PC-9 (cell line): ENCODE results near the gene DRG2. TPM values are rescaled to one million over a fixed set of nuclear protein-coding genes. Genes with fewer than 3 reads are reported as not detected.

Source experiments
- BruUV-seq: library from RNA; stranded (reverse); fragments of 400-500 nt; replicated peaks from 2 replicates; lab custom pipeline; 2021; lab: Mats Ljungman, UMichigan
- CTCF ChIA-PET: fragments of 300-600 bp; sonication (Branson Sonifier 250); formaldehyde crosslinking; loops from one replicate; lab custom pipeline; 2022; ENCODE audit warnings: antibody characterized with exemption; lab: Charles Lee
- POLR2A ChIA-PET: fragments of 300-600 bp; sonication (Branson Sonifier 250); formaldehyde crosslinking; loops from one replicate; lab custom pipeline; 2022; ENCODE audit warnings: antibody characterized with exemption; ENCODE audit not compliant: unreplicated experiment; lab: Charles Lee
- DNase-seq, 2 experiments: peaks; one replicate each; pipeline versions ENCODE4 v3.0.0 to v3.0.0-alpha.2; 2015 to 2022; ENCODE audit warnings: mixed read lengths in 1 of 2
- H2AFZ ChIP-seq: fragments of 200-600 bp; sonication (generic); 2 replicates; pipeline ENCODE4 v1.8.1; 2017; ENCODE audit warnings: antibody characterized with exemption
- H3F3A ChIP-seq: fragments of 200-600 bp; sonication (generic); 2 replicates; pipeline ENCODE4 v1.8.1; 2017; ENCODE audit warnings: antibody characterized with exemption, mild to moderate bottlenecking, low read depth; ENCODE audit not compliant: insufficient read depth
- H3K27ac ChIP-seq: fragments of 200-600 bp; sonication (generic); 2 replicates; pipeline ENCODE4 v1.6.1; 2016; ENCODE audit warnings: mixed run types
- H3K27me3 ChIP-seq: fragments of 200-600 bp; sonication (generic); 2 replicates; pipeline ENCODE4 v1.6.1; 2016; ENCODE audit warnings: low read depth, mixed run types; ENCODE audit not compliant: insufficient read depth
- H3K36me3 ChIP-seq: fragments of 200-600 bp; sonication (generic); 2 replicates; pipeline ENCODE4 v1.6.1; 2016; ENCODE audit warnings: low read depth, mixed run types
- H3K4me1 ChIP-seq: fragments of 200-600 bp; sonication (generic); replicated peaks from 2 replicates; pipeline ENCODE4 v1.6.1; 2016; ENCODE audit warnings: mixed run types; ENCODE audit not compliant: insufficient read depth
- H3K4me2 ChIP-seq: fragments of 200-600 bp; sonication (generic); 2 replicates; pipeline ENCODE4 v1.6.1; 2017; ENCODE audit warnings: mixed run types
- H3K4me3 ChIP-seq: fragments of 200-600 bp; sonication (generic); 2 replicates; pipeline ENCODE4 v1.6.1; 2016; ENCODE audit warnings: mixed run types
- H3K79me2 ChIP-seq: fragments of 200-600 bp; sonication (generic); 2 replicates; pipeline ENCODE4 v1.6.1; 2017; ENCODE audit warnings: low read depth, mixed run types
- H3K9me2 ChIP-seq: fragments of 200-600 bp; sonication (generic); 2 replicates; pipeline ENCODE4 v1.8.1; 2017; ENCODE audit warnings: mild to moderate bottlenecking; ENCODE audit not compliant: insufficient read depth
- H3K9me3 ChIP-seq: fragments of 200-600 bp; sonication (generic); 2 replicates; pipeline ENCODE4 v1.8.1; 2016; ENCODE audit warnings: low read depth; ENCODE audit not compliant: insufficient read depth
- H4K20me1 ChIP-seq: fragments of 200-600 bp; sonication (generic); 2 replicates; pipeline ENCODE4 v1.8.1; 2017; ENCODE audit not compliant: insufficient read depth
- EZH2 ChIP-seq: fragments of 200-600 bp; sonication (generic); IDR thresholded peaks from 2 replicates; pipeline ENCODE4 v1.8.0; 2017; ENCODE audit warnings: antibody characterized with exemption, low read depth
- intact Hi-C: fragments of 100-400 bp; cut with micrococcal nuclease; formaldehyde crosslinking; loops from one replicate; pipeline ENCODE4 v1.10.0; 2022; ENCODE audit not compliant: unreplicated experiment
- total RNA-seq: library from RNA; stranded (reverse); gene quantifications from 2 replicates; pipeline ENCODE4 v1.2.3, GENCODE V29; 2021
- TF ChIP-seq, protein P1 (sequence below): fragments of 200-600 bp; sonication (generic); conservative IDR thresholded peaks from 2 replicates; pipeline ENCODE4 v1.6.1; 2017; ENCODE audit warnings: mixed run types, antibody characterized with exemption, mild to moderate bottlenecking, moderate library complexity

Gene DRG2
- total RNA-seq, 1 experiment from 2014 or later: 66.9 TPM

DNA sequence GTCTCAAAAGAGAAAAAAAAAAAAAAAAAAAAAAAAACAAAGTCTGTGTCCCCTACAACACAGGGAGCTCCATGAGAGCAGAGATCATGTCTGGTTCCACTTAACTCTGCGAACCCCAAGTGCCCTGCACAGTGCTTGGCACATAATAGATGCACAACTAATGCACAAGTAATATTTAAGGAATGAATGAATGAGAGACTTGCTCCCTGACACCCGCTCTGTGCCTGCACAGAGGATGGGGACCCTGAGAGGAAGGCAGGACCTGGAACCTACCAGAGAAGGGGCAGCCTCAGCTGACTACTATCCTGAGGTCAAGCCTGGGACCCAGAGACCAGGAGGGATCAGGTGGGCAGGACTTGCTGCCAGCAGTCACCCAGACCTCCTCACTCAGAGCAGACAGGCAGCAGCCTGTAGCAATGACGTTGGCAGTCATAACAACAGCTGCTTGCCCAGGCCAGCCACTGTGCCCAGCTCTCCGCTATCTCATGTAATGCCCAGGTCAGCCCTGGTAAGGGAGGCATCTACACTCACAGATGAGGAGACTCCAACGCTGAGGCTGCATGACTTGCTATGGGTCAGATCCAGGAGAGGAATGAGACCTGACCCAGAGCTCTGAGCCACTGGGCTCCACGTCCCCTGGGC is 23.7 kb downstream of the DRG2 start:
- CTCF ChIA-PET: no interaction called here
- H3K9me3 ChIP-seq: no peaks in the 10 kb centered on the region
- no peaks in the 10 kb centered on the region for H4K20me1 ChIP-seq
- no peak overlapping the region for H3K4me3 ChIP-seq
- no peak overlapping the region for H3K4me2 ChIP-seq
- intact Hi-C loops: no loop called here
- TF ChIP-seq, protein P1, sequence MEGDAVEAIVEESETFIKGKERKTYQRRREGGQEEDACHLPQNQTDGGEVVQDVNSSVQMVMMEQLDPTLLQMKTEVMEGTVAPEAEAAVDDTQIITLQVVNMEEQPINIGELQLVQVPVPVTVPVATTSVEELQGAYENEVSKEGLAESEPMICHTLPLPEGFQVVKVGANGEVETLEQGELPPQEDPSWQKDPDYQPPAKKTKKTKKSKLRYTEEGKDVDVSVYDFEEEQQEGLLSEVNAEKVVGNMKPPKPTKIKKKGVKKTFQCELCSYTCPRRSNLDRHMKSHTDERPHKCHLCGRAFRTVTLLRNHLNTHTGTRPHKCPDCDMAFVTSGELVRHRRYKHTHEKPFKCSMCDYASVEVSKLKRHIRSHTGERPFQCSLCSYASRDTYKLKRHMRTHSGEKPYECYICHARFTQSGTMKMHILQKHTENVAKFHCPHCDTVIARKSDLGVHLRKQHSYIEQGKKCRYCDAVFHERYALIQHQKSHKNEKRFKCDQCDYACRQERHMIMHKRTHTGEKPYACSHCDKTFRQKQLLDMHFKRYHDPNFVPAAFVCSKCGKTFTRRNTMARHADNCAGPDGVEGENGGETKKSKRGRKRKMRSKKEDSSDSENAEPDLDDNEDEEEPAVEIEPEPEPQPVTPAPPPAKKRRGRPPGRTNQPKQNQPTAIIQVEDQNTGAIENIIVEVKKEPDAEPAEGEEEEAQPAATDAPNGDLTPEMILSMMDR: no peak
- no peak for TF ChIP-seq EZH2
- H3K9me2 ChIP-seq: no peaks in the 10 kb centered on the region
- no peaks in the 10 kb centered on the region for H3K36me3 ChIP-seq
- no peaks in the 10 kb centered on the region for H3K79me2 ChIP-seq
- H2AFZ ChIP-seq: no peak overlapping the region
- POLR2A ChIA-PET: interaction anchor here (0.7 kb wide), 1 partner anchor 56 kb away, joined by 5 read pairs; no protein-coding TSS in a partner anchor
- H3K27ac ChIP-seq: no peak overlapping the region
- no peaks in the 10 kb centered on the region for H3K27me3 ChIP-seq
- H3K4me1 ChIP-seq: no peaks in the 10 kb centered on the region
- BruUV-seq: no TSS peak
- no peak for DNase-seq
- H3F3A ChIP-seq: no peaks in the 10 kb centered on the region; the same call in 1 of the 2 replicates

DNA sequence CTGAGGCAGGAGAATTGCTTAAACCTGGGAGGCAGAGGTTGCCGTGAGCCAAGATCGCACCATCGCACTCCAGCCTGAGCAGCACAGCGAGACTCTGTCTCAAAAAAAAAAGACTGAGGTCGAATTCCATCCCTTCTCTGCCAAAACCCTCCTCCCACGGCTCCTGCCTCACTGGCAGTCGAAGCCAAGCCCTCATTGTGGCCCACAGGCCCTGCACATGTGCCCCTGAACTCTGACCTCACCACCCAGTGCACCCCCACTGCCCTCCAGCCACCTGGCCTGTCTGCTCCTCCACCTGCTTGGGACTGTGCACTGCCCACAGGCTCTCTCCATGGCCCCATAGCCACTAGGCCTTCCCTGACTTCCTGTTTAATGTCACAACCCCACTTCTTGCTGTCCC is 27.8 kb downstream of the DRG2 start:
- Histone ChIP-seq H3K36me3 (no peaks in the 10 kb centered on the region), H4K20me1 (no peaks in the 10 kb centered on the region), H3K79me2 (no peaks in the 10 kb centered on the region), H2AFZ (no peak overlapping the region), H3K4me2 (no peak overlapping the region), H3K4me3 (no peak overlapping the region), H3F3A (no peaks in the 10 kb centered on the region), H3K4me1 (no peaks in the 10 kb centered on the region), H3K9me2 (no peaks in the 10 kb centered on the region), H3K9me3 (no peaks in the 10 kb centered on the region), H3K27me3 (no peaks in the 10 kb centered on the region), H3K27ac (no peak overlapping the region)
- ChIA-PET POLR2A (no interaction called here), CTCF (no interaction called here)
- DNase-seq: no peak
- intact Hi-C loops: no loop called here
- no TSS peak for BruUV-seq
- TF ChIP-seq, protein P1: no peak
- TF ChIP-seq EZH2: no peak

DNA sequence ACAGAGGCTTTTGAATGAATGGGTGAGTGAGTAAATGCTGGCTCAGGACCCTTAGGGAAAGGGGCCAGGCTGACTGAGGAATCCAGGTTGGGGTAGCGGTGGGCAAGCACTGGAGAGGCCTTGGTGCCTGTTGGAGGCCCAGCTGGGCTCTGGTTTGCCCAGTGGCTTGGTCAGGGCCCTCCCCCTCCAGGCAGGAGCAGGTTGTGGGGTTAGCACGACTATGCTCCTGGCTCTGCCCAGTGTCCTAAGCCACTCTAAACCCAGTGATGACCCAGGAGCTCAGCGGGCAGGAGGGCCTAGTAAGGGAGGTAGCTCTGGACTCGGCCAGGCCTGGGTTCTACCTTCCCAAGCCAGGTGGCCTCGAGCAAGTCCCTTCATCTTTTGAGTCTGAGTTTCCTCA is 28.3 kb downstream of the DRG2 start:
- BruUV-seq: no TSS peak
- no peaks in the 10 kb centered on the region for H3K27me3 ChIP-seq
- no peaks in the 10 kb centered on the region for H3K4me1 ChIP-seq
- no peak for TF ChIP-seq EZH2
- TF ChIP-seq, protein P1: no peak
- H3K4me3 ChIP-seq: no peak overlapping the region
- POLR2A ChIA-PET: no interaction called here
- no peaks in the 10 kb centered on the region for H3K36me3 ChIP-seq
- no peak overlapping the region for H3K4me2 ChIP-seq
- no peak overlapping the region for H2AFZ ChIP-seq
- H4K20me1 ChIP-seq: no peaks in the 10 kb centered on the region
- no peak for DNase-seq
- no peaks in the 10 kb centered on the region for H3K79me2 ChIP-seq
- H3K9me2 ChIP-seq: no peaks in the 10 kb centered on the region
- H3K9me3 ChIP-seq: no peaks in the 10 kb centered on the region
- no peaks in the 10 kb centered on the region for H3F3A ChIP-seq
- intact Hi-C loops: no loop called here
- H3K27ac ChIP-seq: no peak overlapping the region
- CTCF ChIA-PET: no interaction called here
